Left forelimb (tissue), 1 donor: ENCODE data around the gene MTG1.
"Not testable (repeated sequence)": the region's sequence is repeated elsewhere in the genome, so short reads cannot be mapped to it uniquely, and the experiment has no call there.

Experiments used
- DNase-seq: peaks from one replicate; pipeline ENCODE4 v3.0.0-alpha.2; 2018; ENCODE audit warnings: low spot score

Gene MTG1

GRCh38 chr10:133358925-133359310 lies 35.0 kb upstream of the MTG1 start:
- no peak for DNase-seq

- no peak for DNase-seq
These were observed 34.4 kb upstream of the MTG1 start for GRCh38 chr10:133359554-133359971.

- DNase-seq = no peak
These were observed 33.9 kb upstream of the MTG1 start for GRCh38 chr10:133359972-133360610.

- DNase-seq = no peak
These were observed 32.7 kb upstream of the MTG1 start for GRCh38 chr10:133361227-133361626.

GRCh38 chr10:133361773-133362441 lies 32.0 kb upstream of the MTG1 start:
- no peak for DNase-seq

GRCh38 chr10:133362846-133363245 lies 31.1 kb upstream of the MTG1 start:
- DNase-seq = no peak

GRCh38 chr10:133364645-133365431 lies 29.1 kb upstream of the MTG1 start:
- no peak for DNase-seq

GRCh38 chr10:133365461-133366129 lies 28.4 kb upstream of the MTG1 start:
- no peak for DNase-seq

- no peak for DNase-seq
These were observed 27.9 kb upstream of the MTG1 start for GRCh38 chr10:133366130-133366478.

GRCh38 chr10:133366751-133367150 lies 27.2 kb upstream of the MTG1 start:
- no peak for DNase-seq

- not testable (repeated sequence) for DNase-seq
These were observed 26.5 kb upstream of the MTG1 start for GRCh38 chr10:133367461-133367860.

GRCh38 chr10:133368153-133368552 lies 25.8 kb upstream of the MTG1 start:
- no peak for DNase-seq

GRCh38 chr10:133370030-133370786 lies 23.7 kb upstream of the MTG1 start:
- DNase-seq = no peak

- DNase-seq = no peak
These were observed 21.4 kb upstream of the MTG1 start for GRCh38 chr10:133372507-133372906.

GRCh38 chr10:133373174-133374090 lies 20.5 kb upstream of the MTG1 start, which contains the start of gene ECHS1:
Gene ECHS1 (minus strand): TSS chr10:133373354. CDS start chr10:133373333, 21 bp downstream.
- peak; percentile 97 for DNase-seq

GRCh38 chr10:133375357-133376115 lies 18.4 kb upstream of the MTG1 start:
- DNase-seq = no peak

- not testable (repeated sequence) for DNase-seq
These were observed 17.8 kb upstream of the MTG1 start for GRCh38 chr10:133376183-133376582.

- no peak for DNase-seq
These were observed 16.7 kb upstream of the MTG1 start for GRCh38 chr10:133377025-133377817.

- no peak for DNase-seq
These were observed 16.1 kb upstream of the MTG1 start for GRCh38 chr10:133377818-133378250.
